Measurements from ENCODE around the gene DONSON. TPM values are rescaled to one million over a fixed set of nuclear protein-coding genes. Genes with fewer than 3 reads are reported as not detected.

The DONSON gene
- total and polyA plus RNA-seq, 9 of the 15 experiments (the other 6 are each of a cell fraction or from before 2014, with no cell fraction given): 26.7 to 124 (median 62.6) TPM

GRCh38 chr21:33541105-33541711 is 47.3 kb downstream of the DONSON start (continued):
- TF ChIP-seq SNAPC5 (CRISPR knock-in tag; IDR thresholded peaks at IDR 0.05) (no peak), STAT5B (CRISPR knock-in tag; IDR thresholded peaks at IDR 0.05) (no peak), ZC3H4 (CRISPR knock-in tag; IDR thresholded peaks at IDR 0.05; ENCODE audit: borderline replicate concordance) (no peak), SAP30 (IDR thresholded peaks at IDR 0.05; ENCODE audit: borderline replicate concordance, insufficient read depth, low read depth, low read length, poor library complexity, severe bottlenecking) (no peak), TSHZ1 (CRISPR knock-in tag; IDR thresholded peaks at IDR 0.05) (no peak)
- TF ChIP-seq, protein P1, sequence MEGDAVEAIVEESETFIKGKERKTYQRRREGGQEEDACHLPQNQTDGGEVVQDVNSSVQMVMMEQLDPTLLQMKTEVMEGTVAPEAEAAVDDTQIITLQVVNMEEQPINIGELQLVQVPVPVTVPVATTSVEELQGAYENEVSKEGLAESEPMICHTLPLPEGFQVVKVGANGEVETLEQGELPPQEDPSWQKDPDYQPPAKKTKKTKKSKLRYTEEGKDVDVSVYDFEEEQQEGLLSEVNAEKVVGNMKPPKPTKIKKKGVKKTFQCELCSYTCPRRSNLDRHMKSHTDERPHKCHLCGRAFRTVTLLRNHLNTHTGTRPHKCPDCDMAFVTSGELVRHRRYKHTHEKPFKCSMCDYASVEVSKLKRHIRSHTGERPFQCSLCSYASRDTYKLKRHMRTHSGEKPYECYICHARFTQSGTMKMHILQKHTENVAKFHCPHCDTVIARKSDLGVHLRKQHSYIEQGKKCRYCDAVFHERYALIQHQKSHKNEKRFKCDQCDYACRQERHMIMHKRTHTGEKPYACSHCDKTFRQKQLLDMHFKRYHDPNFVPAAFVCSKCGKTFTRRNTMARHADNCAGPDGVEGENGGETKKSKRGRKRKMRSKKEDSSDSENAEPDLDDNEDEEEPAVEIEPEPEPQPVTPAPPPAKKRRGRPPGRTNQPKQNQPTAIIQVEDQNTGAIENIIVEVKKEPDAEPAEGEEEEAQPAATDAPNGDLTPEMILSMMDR (IDR thresholded peaks at IDR 0.05 in 2 of 3, conservative IDR thresholded peaks at IDR 0.05 in 1 of 3; ENCODE audit: insufficient read depth in 2 of 3, low read depth in 1 of 3, low read length in 3 of 3): no peak
- TF ChIP-seq, protein P2, sequence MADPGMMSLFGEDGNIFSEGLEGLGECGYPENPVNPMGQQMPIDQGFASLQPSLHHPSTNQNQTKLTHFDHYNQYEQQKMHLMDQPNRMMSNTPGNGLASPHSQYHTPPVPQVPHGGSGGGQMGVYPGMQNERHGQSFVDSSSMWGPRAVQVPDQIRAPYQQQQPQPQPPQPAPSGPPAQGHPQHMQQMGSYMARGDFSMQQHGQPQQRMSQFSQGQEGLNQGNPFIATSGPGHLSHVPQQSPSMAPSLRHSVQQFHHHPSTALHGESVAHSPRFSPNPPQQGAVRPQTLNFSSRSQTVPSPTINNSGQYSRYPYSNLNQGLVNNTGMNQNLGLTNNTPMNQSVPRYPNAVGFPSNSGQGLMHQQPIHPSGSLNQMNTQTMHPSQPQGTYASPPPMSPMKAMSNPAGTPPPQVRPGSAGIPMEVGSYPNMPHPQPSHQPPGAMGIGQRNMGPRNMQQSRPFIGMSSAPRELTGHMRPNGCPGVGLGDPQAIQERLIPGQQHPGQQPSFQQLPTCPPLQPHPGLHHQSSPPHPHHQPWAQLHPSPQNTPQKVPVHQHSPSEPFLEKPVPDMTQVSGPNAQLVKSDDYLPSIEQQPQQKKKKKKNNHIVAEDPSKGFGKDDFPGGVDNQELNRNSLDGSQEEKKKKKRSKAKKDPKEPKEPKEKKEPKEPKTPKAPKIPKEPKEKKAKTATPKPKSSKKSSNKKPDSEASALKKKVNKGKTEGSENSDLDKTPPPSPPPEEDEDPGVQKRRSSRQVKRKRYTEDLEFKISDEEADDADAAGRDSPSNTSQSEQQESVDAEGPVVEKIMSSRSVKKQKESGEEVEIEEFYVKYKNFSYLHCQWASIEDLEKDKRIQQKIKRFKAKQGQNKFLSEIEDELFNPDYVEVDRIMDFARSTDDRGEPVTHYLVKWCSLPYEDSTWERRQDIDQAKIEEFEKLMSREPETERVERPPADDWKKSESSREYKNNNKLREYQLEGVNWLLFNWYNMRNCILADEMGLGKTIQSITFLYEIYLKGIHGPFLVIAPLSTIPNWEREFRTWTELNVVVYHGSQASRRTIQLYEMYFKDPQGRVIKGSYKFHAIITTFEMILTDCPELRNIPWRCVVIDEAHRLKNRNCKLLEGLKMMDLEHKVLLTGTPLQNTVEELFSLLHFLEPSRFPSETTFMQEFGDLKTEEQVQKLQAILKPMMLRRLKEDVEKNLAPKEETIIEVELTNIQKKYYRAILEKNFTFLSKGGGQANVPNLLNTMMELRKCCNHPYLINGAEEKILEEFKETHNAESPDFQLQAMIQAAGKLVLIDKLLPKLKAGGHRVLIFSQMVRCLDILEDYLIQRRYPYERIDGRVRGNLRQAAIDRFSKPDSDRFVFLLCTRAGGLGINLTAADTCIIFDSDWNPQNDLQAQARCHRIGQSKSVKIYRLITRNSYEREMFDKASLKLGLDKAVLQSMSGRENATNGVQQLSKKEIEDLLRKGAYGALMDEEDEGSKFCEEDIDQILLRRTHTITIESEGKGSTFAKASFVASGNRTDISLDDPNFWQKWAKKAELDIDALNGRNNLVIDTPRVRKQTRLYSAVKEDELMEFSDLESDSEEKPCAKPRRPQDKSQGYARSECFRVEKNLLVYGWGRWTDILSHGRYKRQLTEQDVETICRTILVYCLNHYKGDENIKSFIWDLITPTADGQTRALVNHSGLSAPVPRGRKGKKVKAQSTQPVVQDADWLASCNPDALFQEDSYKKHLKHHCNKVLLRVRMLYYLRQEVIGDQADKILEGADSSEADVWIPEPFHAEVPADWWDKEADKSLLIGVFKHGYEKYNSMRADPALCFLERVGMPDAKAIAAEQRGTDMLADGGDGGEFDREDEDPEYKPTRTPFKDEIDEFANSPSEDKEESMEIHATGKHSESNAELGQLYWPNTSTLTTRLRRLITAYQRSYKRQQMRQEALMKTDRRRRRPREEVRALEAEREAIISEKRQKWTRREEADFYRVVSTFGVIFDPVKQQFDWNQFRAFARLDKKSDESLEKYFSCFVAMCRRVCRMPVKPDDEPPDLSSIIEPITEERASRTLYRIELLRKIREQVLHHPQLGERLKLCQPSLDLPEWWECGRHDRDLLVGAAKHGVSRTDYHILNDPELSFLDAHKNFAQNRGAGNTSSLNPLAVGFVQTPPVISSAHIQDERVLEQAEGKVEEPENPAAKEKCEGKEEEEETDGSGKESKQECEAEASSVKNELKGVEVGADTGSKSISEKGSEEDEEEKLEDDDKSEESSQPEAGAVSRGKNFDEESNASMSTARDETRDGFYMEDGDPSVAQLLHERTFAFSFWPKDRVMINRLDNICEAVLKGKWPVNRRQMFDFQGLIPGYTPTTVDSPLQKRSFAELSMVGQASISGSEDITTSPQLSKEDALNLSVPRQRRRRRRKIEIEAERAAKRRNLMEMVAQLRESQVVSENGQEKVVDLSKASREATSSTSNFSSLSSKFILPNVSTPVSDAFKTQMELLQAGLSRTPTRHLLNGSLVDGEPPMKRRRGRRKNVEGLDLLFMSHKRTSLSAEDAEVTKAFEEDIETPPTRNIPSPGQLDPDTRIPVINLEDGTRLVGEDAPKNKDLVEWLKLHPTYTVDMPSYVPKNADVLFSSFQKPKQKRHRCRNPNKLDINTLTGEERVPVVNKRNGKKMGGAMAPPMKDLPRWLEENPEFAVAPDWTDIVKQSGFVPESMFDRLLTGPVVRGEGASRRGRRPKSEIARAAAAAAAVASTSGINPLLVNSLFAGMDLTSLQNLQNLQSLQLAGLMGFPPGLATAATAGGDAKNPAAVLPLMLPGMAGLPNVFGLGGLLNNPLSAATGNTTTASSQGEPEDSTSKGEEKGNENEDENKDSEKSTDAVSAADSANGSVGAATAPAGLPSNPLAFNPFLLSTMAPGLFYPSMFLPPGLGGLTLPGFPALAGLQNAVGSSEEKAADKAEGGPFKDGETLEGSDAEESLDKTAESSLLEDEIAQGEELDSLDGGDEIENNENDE (IDR thresholded peaks at IDR 0.05; ENCODE audit: low read depth, low read length): no peak
